ENCODE data around the gene DYRK2.
A peak's percentile ranks its signal among the peaks of the same experiment; 100 is the strongest.

Gene DYRK2

DNA sequence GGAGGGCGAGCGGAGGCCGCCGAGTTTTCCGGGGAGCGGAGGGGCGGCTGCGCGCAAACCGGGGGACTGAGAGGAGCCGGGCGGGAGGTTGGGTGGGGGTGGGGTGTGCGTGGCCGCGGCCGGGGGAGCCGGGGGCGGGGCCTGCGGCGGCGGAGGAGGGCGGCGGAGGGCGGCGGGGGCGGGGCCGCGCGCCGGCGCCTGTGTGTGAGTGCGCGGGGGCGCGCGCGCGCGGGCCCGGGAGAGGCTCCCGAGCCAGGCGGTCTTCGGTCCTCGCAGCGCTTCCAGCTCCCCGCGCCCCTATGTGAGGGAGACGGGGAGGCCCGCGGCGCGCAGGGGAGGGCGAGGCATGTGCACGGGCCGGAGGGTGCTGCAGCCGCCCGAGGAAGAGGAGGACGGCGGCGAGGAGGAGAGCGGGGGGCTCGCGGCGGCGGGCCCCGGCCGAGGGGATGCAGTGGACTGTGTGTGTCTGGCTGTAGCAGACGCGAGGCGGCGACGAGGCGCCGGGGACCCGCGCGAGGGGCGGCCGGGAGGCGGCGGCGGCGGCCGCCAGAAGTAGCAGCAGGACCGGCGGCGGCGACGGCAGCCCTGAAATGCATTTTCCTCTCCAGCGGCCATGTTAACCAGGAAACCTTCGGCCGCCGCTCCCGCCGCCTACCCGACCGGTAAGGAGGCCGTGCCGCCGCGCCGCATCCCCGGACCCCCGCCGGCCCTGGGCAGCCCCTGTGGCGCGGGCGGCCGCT is at the start of gene DYRK2:
TSS of gene DYRK2 (plus strand) at position 225 of the 740 bp plus-strand sequence. CDS start at position 614, 389 bp downstream.
- peak; percentile 92 for DNase-seq (ENCODE audit: low spot score)

GRCh38 chr12:67599691-67600090 is 48.9 kb upstream of the DYRK2 start:
- DNase-seq (ENCODE audit: low spot score), result no peak

- no peak for DNase-seq (ENCODE audit: low spot score)
These were observed 47.4 kb upstream of the DYRK2 start for GRCh38 chr12:67601126-67601525.

DNA sequence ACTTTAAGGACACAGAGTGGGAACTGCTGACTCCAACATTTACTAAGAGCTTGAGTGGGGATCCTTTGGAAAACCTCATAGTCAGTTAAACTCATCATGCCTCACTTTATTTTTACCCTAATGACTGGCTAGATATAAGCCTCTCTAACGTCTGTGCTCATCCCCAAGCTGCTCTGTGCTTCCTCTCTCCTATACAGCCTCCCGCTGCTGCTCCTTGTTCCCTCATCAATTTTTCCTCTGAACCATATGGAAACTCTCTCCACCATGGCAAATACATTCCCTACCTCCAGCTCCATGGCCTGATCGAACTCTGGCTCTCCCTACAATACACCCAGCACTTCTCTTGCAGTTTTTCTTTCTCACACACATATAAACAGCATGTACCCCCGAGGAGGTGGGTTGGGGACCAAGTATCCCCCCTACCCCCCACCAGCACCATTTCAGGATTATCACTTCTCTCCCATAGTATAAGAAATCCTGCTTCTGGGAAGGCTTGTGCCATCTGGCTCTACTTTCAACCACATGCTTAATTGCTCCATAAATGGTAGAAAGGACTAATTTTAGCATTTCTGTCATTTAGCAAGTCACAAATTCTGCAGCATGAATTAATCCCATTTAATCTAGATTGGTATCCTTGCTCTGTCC is 39.2 kb upstream of the DYRK2 start:
- no peak for DNase-seq (ENCODE audit: low spot score)

DNA sequence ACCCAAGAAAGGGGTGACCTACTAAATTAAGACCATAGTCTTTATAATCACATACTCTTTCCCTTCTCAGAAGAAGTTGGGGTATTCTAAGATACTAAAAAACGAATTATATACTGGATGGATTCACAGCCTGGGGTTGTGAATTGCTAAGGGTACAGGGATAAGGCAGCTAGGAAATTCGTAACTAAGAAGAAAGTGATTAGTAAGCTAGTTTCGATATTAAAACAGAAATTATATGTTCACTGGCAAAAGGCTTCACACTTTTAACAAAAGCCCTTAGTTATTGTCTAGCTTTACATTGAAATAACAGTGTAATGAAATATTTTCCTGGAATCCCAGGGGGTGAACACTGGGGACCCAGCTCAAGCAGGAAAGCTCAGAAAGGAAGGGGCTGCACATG is 35.5 kb upstream of the DYRK2 start:
- no peak for DNase-seq (ENCODE audit: low spot score)

DNA sequence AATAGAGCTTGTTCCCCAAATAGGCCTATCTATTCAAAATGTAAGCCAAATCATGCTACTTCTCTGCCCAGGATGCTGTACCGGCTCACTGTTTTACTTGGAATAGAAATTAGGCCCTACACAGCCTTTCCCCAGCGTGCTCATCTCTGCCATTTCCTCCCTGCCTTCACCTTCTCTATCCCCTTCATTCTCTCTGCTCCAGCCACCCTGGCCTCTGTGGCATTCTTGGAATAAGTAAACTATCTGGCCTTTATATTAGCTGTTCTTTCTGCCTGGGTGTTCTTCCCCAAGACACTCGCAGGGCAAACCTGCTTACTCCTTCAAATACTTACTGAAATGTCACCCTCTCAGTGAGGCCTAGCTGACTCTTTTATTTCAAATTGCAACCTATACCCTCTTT is 30.9 kb upstream of the DYRK2 start:
- no peak for DNase-seq (ENCODE audit: low spot score)

DNA sequence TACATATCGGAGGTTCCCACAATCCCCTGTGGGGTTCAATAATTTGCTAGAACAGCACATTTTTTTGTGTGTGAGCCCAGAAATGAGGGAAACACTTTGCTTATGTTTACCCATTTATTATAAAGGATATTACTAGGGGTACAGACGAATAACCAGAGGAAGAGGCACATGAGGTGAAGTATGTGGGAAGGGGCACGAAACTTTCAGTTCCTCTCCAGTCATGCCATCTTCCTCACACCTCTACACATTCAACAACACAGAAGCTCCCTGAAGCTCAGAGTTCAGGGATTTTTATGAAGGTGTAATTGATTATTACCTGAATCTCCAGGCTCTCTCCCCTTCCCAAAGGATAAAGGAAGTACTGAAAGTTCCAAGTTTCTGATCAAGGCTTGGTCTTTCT is 30.2 kb upstream of the DYRK2 start:
- DNase-seq (ENCODE audit: low spot score), result no peak

DNA sequence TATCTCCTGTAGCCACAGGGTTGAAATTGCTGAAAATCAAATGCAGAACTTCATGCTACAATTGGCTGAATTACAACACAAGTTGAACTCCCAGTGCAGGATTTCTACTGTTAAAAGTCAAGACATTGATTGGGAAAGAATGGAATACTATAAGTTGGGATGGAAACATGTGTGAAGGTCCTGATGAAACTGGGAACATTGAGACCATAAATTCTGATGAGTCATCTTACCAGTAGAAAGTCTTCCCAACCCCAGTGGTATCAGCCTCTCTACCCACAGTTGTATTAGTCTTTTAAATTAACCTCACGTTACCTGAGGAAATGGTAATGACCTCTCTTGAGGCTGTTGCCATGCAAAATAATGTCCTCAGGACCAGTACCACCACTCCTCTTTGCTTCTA is 27.4 kb upstream of the DYRK2 start:
- DNase-seq (ENCODE audit: low spot score), result no peak

DNA sequence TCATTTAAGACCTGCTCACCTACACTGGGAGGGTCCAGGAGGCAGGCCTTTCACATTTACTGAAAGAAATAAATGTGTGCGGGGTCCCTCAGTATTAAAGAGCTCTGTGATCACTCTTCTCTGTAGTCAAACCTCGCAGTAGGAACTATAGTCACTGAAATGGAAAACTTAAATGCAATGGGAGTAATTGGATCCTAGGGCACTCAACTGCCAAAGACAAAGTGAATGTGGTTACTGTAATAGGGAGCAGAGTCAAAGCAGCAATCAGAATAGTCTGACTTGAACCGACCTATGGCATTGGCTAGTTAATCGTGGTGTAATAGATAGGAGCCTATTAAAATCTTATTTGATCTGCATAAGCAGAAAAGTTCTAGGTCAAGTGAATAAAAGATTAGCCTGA is 26.6 kb upstream of the DYRK2 start:
- no peak for DNase-seq (ENCODE audit: low spot score)

DNA sequence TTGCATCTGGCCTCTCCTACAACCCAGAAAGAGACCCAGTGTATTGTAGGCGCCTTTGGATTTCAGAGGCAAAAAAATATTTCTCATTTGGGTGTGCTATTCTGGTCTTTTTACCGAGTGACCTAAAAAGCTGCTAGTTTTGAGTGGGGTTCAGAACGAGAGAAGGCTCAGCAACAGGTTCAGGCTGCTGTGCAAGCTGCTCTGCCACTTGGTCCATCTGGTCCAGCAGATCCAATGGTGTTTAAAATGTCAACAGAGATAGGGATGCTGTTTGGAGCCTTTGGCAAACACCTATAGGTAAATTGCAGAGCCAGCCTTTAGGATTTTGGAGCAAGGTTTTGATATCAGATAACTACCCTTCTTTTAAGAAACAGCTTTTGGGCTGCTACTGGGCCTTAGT is 25.3 kb upstream of the DYRK2 start:
- DNase-seq (ENCODE audit: low spot score), result no peak

DNA sequence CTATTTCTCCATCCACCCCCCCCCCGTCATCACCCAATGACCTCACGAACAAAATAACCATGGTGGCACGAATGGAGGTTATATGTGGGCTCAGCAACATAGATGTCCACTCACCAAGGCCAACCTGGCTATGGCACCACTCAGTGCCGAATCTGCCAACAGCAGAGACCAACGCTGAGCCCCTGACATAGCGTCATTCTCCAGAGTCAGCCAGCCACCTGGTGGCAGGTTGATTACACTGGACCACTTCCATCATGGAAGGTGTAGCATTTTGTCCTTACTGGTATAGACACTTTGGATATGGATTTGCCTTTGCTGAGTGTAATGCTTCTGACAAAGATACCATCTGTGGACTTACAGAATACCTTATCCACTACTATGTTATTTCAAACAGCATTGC is 24.2 kb upstream of the DYRK2 start:
- DNase-seq (ENCODE audit: low spot score), result no peak

GRCh38 chr12:67625004-67625403 is 23.5 kb upstream of the DYRK2 start:
- DNase-seq (ENCODE audit: low spot score), result no peak

- no peak for DNase-seq (ENCODE audit: low spot score)
These were observed 22.4 kb upstream of the DYRK2 start for GRCh38 chr12:67626156-67626555.

DNA sequence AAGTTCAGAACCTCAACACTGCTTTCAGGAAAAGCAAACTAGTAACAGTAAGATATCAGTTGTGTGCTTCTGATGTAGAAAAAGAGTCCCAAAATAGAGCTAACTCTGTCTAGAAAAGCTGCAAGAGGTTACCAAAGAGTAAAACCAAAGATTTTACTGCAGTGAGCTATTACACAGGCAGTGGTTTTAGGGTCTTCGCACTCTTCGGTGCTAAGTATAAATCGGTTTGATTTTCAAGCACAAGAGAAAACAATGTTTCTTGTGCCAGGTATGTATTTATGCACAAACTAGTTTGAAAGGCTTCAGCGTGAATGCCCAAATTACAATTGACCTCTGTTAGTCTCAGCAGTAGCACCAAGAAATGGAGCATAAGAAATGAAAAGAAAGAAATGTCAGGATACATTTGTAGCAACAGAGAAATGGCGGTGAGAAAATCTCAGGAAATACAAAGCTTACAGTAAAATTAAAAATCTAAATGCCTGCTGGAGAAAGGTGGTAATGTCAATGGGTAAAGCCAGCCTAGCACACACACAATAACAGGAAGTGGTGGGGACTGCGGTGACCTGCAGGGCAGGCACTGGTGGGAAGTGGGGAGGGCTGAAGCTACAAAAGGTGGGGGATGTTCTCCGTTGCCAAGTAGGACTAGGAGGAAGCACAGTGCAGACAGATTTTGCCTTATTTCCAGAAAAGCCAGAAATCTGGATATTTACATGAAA is 18.0 kb upstream of the DYRK2 start:
- DNase-seq (ENCODE audit: low spot score), result no peak

- no peak for DNase-seq (ENCODE audit: low spot score)
These were observed 16.5 kb upstream of the DYRK2 start for GRCh38 chr12:67632005-67632404.

GRCh38 chr12:67633024-67633610 is 15.4 kb upstream of the DYRK2 start:
- no peak for DNase-seq (ENCODE audit: low spot score)

- DNase-seq (ENCODE audit: low spot score), result no peak
These were observed 14.8 kb upstream of the DYRK2 start for GRCh38 chr12:67633708-67634107.

- DNase-seq (ENCODE audit: low spot score), result no peak
These were observed 14.2 kb upstream of the DYRK2 start for GRCh38 chr12:67634303-67634761.

DNA sequence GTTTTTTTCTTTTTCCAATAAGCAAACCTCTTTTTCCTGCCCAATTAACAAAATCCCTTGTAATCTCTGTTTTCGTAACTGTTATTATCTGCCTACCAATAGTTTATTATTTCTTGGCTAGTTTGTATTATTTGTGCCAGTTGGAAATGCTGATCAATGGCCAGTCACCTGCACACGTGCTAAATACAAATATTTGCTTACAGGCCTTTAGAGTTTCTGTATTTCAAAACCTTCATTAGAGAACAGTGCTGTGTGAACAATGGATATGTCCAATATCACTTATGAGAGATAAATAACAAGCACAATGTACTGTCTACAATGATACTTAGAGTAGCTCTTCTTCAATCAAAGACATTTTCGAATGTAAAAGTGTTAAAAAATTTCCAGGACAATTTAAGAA is 10.8 kb upstream of the DYRK2 start:
- no peak for DNase-seq (ENCODE audit: low spot score)

- no peak for DNase-seq (ENCODE audit: low spot score)
These were observed 9.9 kb upstream of the DYRK2 start for GRCh38 chr12:67638694-67639093.

DNA sequence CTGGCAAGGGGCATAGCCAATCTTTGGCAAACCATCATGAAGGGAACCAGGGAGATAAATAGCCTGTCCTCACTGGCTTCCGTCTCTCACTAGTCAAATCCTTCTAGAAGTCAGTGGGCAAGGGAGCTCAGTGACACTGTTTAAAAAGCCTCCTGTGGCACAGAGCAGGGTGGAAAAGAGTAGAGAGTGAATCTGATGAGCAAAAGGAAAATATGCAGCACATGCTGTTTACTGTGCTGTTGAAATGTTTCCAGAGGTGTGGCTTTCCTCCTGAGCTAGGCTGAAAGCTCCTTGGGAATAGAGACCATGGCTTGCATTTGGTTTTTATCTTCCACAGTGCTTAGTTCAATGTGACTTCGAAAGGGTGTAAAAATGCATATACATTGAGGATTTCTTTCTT is 7.7 kb upstream of the DYRK2 start:
- no peak for DNase-seq (ENCODE audit: low spot score)

- DNase-seq (ENCODE audit: low spot score), result no peak
These were observed 3.4 kb upstream of the DYRK2 start for GRCh38 chr12:67645126-67645525.

DNA sequence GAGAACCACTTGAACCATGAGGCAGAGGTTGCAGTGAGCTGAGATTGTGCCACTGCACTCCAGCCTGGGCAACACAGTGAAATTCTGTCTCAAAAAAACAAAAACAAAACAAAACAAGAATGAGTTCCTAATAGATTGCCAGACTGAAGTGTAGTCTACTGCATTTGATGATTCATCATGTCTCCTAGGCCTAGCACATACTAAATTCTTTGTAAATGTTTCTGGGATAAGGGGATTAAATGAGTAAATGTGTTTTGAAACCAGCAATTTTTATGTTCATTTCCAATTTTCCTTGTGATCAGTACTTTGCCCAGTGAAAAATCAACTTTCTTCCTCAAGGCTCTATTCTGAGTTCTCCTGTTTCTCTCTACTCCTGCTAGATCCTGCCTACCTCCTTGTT is 2.9 kb upstream of the DYRK2 start:
- peak; percentile 30 for DNase-seq (ENCODE audit: low spot score)
